ENCODE measurements around the gene HOXB2.

DNA sequence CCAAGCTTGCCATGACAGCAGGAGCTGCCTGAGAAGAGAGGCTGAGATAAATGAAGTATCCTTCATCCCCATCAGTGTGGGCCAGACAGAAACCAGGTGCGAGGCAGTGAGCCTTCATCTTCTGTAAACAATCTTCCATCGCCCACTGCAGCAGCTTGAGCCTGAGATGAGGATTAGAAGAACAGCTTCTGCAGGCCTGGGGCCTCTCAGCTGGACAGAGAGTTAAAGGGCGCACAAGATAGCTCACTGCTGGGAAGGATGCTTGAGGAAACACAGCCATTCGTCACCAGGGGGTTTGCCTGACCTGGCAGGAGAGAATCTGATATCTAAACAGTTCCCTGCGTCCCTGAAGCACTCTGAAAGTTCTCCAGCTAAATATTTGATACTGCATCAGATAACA lies 41.2 kb downstream of the HOXB2 start:
- TF ChIP-seq, protein P1, sequence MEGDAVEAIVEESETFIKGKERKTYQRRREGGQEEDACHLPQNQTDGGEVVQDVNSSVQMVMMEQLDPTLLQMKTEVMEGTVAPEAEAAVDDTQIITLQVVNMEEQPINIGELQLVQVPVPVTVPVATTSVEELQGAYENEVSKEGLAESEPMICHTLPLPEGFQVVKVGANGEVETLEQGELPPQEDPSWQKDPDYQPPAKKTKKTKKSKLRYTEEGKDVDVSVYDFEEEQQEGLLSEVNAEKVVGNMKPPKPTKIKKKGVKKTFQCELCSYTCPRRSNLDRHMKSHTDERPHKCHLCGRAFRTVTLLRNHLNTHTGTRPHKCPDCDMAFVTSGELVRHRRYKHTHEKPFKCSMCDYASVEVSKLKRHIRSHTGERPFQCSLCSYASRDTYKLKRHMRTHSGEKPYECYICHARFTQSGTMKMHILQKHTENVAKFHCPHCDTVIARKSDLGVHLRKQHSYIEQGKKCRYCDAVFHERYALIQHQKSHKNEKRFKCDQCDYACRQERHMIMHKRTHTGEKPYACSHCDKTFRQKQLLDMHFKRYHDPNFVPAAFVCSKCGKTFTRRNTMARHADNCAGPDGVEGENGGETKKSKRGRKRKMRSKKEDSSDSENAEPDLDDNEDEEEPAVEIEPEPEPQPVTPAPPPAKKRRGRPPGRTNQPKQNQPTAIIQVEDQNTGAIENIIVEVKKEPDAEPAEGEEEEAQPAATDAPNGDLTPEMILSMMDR (IDR thresholded peaks at IDR 0.05): no peak
- TF ChIP-seq POLR2A (IDR thresholded peaks at IDR 0.05): no peak

Measured in right lobe of liver (tissue), 4 donors.